HepG2 (cell line): ENCODE results near the gene PLXDC2. TPM values are rescaled to one million over a fixed set of nuclear protein-coding genes. Genes with fewer than 3 reads are reported as not detected.

Source experiments
- ATAC-seq: fragments of 200-7000 bp; cut with Tn5 transposase; 3 replicates; pipeline ENCODE4 v1.9.1; 2020; ENCODE audit warnings: mild to moderate bottlenecking, moderate library complexity
- BruUV-seq: library from RNA; stranded (reverse); fragments of 400-500 nt; replicated peaks from 2 replicates; lab custom pipeline; 2021; lab: Mats Ljungman, UMichigan
- CTCF ChIA-PET: fragments of 300-600 bp; formaldehyde crosslinking; extraction: SDS; loops from one replicate; lab custom pipeline; 2021; ENCODE audit warnings: low total read pairs, inconsistent platforms, low intra/inter-chr PET ratio; lab: Yijun Ruan, JAX
- POLR2A ChIA-PET: fragments of 350-600 bp; sonication (Branson Sonifier 250); formaldehyde crosslinking; loops from one replicate; lab custom pipeline; 2020; ENCODE audit warnings: antibody characterized with exemption, inconsistent platforms; lab: Yijun Ruan, JAX
- DNase-seq: peaks from one replicate; pipeline ENCODE4 v3.0.0-alpha.2; 2015; ENCODE audit warnings: low spot score
- FAIRE-seq: peaks from 3 replicates; lab custom pipeline; 2011; peaks lifted over from hg19 to GRCh38; lab: Jason Lieb, UNC
- H2AFZ ChIP-seq: one replicate; pipeline ENCODE4 v1.6.1; 2011; ENCODE audit warnings: low read length, inconsistent platforms
- H3K27ac ChIP-seq: fragments of 300-600 bp; 3 replicates; pipeline ENCODE4 v1.8.0; 2011; ENCODE audit warnings: mixed run types, mild to moderate bottlenecking, mixed read lengths, low read length, inconsistent platforms; ENCODE audit not compliant: insufficient read depth; ENCODE audit errors: extremely low read length
- H3K27me3 ChIP-seq, 2 experiments: fragments of 200-600 bp in 1 of 2; 2 replicates in 1 of 2; 3 replicates in 1 of 2; pipeline versions ENCODE4 v1.6.0 to v1.8.0; 2011; ENCODE audit warnings: low read length in 2 of 2, mild to moderate bottlenecking in 2 of 2, moderate library complexity in 2 of 2, inconsistent platforms in 1 of 2; ENCODE audit not compliant: insufficient read depth in 2 of 2, control insufficient read depth in 1 of 2
- H3K36me3 ChIP-seq, 2 experiments: fragments of 200-600 bp in 1 of 2; replicated peaks in 1 of 2; 2 replicates in 1 of 2; 3 replicates in 1 of 2; pipeline versions ENCODE4 v1.5.1 to v1.8.0; 2011; ENCODE audit warnings: low read length in 2 of 2, inconsistent platforms in 1 of 2; ENCODE audit not compliant: insufficient read depth in 2 of 2, control insufficient read depth in 1 of 2
- H3K4me1 ChIP-seq: 2 replicates; pipeline ENCODE4 v1.5.1; 2012; ENCODE audit warnings: low read length, inconsistent platforms; ENCODE audit not compliant: insufficient read depth
- H3K4me2 ChIP-seq: 2 replicates; pipeline ENCODE4 v1.6.0; 2011; ENCODE audit warnings: low read depth, low read length, inconsistent platforms
- H3K4me3 ChIP-seq, 3 experiments: fragments of 200-600 bp in 1 of 3; sonication (generic), shearing (Covaris generic) in 1 of 3; replicated peaks in 1 of 3; 2 replicates each; pipeline ENCODE4 v1.5.1; 2011 to 2016; ENCODE audit warnings: low read length in 3 of 3, inconsistent platforms in 2 of 3, low read depth in 2 of 3, mild to moderate bottlenecking in 2 of 3, control low read depth in 1 of 3, mixed read lengths in 1 of 3; ENCODE audit not compliant: insufficient read depth in 1 of 3
- H3K79me2 ChIP-seq: one replicate; pipeline ENCODE4 v1.6.1; 2011; ENCODE audit warnings: low read length, inconsistent platforms; ENCODE audit not compliant: insufficient read depth
- H3K9ac ChIP-seq: 2 replicates; pipeline ENCODE4 v1.6.0; 2011; ENCODE audit warnings: mild to moderate bottlenecking, low read depth, low read length, inconsistent platforms; ENCODE audit not compliant: insufficient read depth
- H3K9me3 ChIP-seq: 2 replicates; pipeline ENCODE4 v1.5.1; 2012; ENCODE audit warnings: mild to moderate bottlenecking, low read length
- H4K20me1 ChIP-seq: 2 replicates; pipeline ENCODE4 v1.6.0; 2011; ENCODE audit warnings: inconsistent platforms, mild to moderate bottlenecking, low read length, moderate library complexity; ENCODE audit not compliant: insufficient read depth
- DR1 ChIP-seq: sonication (generic); formaldehyde crosslinking; IDR thresholded peaks from 2 replicates; pipeline ENCODE4 v1.8.0; 2021; ENCODE audit warnings: mild to moderate bottlenecking, missing genetic modification reagents, inconsistent platforms
- HNRNPK ChIP-seq: fragments of 200-400 bp; formaldehyde crosslinking; IDR thresholded peaks from 2 replicates; pipeline ENCODE4 v1.6.1; 2018; ENCODE audit warnings: low read length, low read depth, moderate library complexity, mild to moderate bottlenecking; ENCODE audit not compliant: poor library complexity, severe bottlenecking
- MED8 ChIP-seq: sonication (generic); formaldehyde crosslinking; IDR thresholded peaks from 2 replicates; pipeline ENCODE4 v1.8.1; 2023; ENCODE audit warnings: mild to moderate bottlenecking, missing genetic modification reagents; ENCODE audit not compliant: insufficient replicate concordance
- NR3C1 ChIP-seq: sonication (generic); formaldehyde crosslinking; IDR thresholded peaks from 2 replicates; pipeline ENCODE4 v1.4.0; 2020; ENCODE audit warnings: missing genetic modification reagents
- PLRG1 ChIP-seq: fragments of 450-650 bp; conservative IDR thresholded peaks from 2 replicates; pipeline ENCODE4 v1.6.1; 2016
- RXRB ChIP-seq: IDR thresholded peaks from 2 replicates; pipeline ENCODE4 v1.6.1; 2016; ENCODE audit warnings: borderline replicate concordance, missing genetic modification reagents, missing compliant biosample characterization
- SCMH1 ChIP-seq: sonication (generic); formaldehyde crosslinking; IDR thresholded peaks from 2 replicates; pipeline ENCODE4 v1.9.0; 2021; ENCODE audit warnings: missing genetic modification reagents, mild to moderate bottlenecking, borderline replicate concordance
- TGIF2 ChIP-seq: IDR thresholded peaks from 2 replicates; pipeline ENCODE4 v1.6.1; 2016; ENCODE audit warnings: control low read depth, missing compliant biosample characterization
- U2AF2 ChIP-seq: fragments of 200-400 bp; formaldehyde crosslinking; IDR thresholded peaks from 2 replicates; pipeline ENCODE4 v1.6.1; 2017; ENCODE audit warnings: low read depth, mild to moderate bottlenecking, low read length
- XRCC5 ChIP-seq: fragments of 200-400 bp; formaldehyde crosslinking; optimal IDR thresholded peaks from 2 replicates; pipeline ENCODE3; 2017; ENCODE audit warnings: mild to moderate bottlenecking, low read length
- ZFP36 ChIP-seq: fragments of 150-350 bp; IDR thresholded peaks from 2 replicates; pipeline ENCODE4 v1.6.1; 2018; ENCODE audit warnings: borderline replicate concordance, low read length, low read depth; ENCODE audit not compliant: partially characterized antibody
- ZNF354B ChIP-seq: sonication (generic); formaldehyde crosslinking; IDR thresholded peaks from 2 replicates; pipeline ENCODE4 v1.8.0; 2022; ENCODE audit warnings: mild to moderate bottlenecking, missing genetic modification reagents
- ZNF446 ChIP-seq: sonication (generic); formaldehyde crosslinking; IDR thresholded peaks from 2 replicates; pipeline ENCODE4 v1.5.0; 2020; ENCODE audit warnings: mild to moderate bottlenecking, missing genetic modification reagents
- ZNF703 ChIP-seq: sonication (generic); formaldehyde crosslinking; IDR thresholded peaks from 2 replicates; pipeline ENCODE4 v1.5.1; 2020; ENCODE audit warnings: missing genetic modification reagents, mild to moderate bottlenecking, moderate library complexity, borderline replicate concordance
- WGBS: methylation state at CpG from one replicate; pipeline ENCODE4 v1.1.6; 2017; ENCODE audit warnings: low lambda C conversion rate; 5-methylcytosine and 5-hydroxymethylcytosine counted together
- in situ Hi-C: cut with HindIII; loops from 2 replicates; pipeline ENCODE4 v1.10.0; 2017; ENCODE audit warnings: low pct_unique_long_range_greater_than_20kb; ENCODE audit not compliant: extremely low pct_ligation_motif_present
- intact Hi-C: fragments of 100-400 bp; cut with micrococcal nuclease; formaldehyde crosslinking; loops from one replicate; pipeline ENCODE4 v1.10.0; 2022; ENCODE audit not compliant: unreplicated experiment
- polyA plus RNA-seq, 8 experiments: library from polyadenylated mRNA; depleted of rRNA in 3 of 8; stranded (reverse) in 7 of 8; unstranded in 1 of 8; fragments of >200 nt; fragmentation: Illumina TruSeq in 4 of 8; extraction: Trizol in 4 of 8; gene quantifications; 2 replicates each; pipeline versions ENCODE4 v1.2.1 to v1.2.3, GENCODE V29; 2011 to 2016; ENCODE audit warnings: low read depth in 4 of 8, missing spikeins in 1 of 8, mixed read lengths in 1 of 8; ENCODE audit not compliant: insufficient read depth in 1 of 8
- total RNA-seq, 5 experiments: library from RNA; depleted of rRNA; stranded (reverse); fragments of >200 nt; fragmentation: Illumina TruSeq; extraction: Trizol; gene quantifications; 2 replicates each; pipeline ENCODE4 v1.2.3, GENCODE V29; 2016; ENCODE audit warnings: low read depth in 1 of 5

Gene PLXDC2
- total and polyA plus RNA-seq, 2 of the 13 experiments (the other 11 are each of a cell fraction or from before 2014, with no cell fraction given), result 2.1 to 2.4 TPM

DNA sequence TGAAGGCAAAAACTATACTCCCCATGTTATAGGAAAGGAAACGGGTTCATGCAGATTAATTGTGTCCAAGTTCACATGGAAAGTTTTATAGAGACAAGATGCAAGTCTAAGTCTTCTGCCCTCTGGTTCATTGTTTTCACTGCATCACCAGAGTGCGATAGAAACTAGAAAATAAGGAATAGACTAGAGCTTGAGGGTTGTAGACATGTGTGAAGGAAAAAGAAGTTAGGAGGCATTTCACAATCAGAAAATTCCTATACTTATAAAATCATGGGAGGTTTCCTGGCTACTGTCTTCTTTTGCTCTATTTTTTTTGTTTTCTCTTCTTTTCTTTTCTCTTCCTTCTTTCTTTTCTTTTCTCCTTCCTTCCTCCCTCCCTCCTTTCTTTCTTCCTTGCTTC, 329.8 kb downstream of the PLXDC2 start:
- no peaks in the 10 kb centered on the region for H3K4me1 ChIP-seq
- ATAC-seq (no peak), DNase-seq (no peak), FAIRE-seq (no peak)
- H3K27ac ChIP-seq, result no peak overlapping the region
- H3K36me3 ChIP-seq, result no peaks in the 10 kb centered on the region
- ChIA-PET CTCF (no interaction called here), POLR2A (no interaction called here)
- H3K4me3 ChIP-seq, result no peak overlapping the region
- no peaks in the 10 kb centered on the region for H3K27me3 ChIP-seq
- TF ChIP-seq XRCC5 (no peak), HNRNPK (peak; percentile 45), TGIF2 (CRISPR knock-in tag) (no peak), PLRG1 (no peak), U2AF2 (0 out of 2 replicates have a peak, but pooled peaks have one; percentile 75), ZNF354B (CRISPR knock-in tag) (no peak)
- no peak overlapping the region for H2AFZ ChIP-seq
- intact Hi-C loops, result no loop called here
- no TSS peak for BruUV-seq
- H3K79me2 ChIP-seq, result no peaks in the 10 kb centered on the region
- H3K9me3 ChIP-seq, result no peaks in the 10 kb centered on the region
- H3K4me2 ChIP-seq, result no peak overlapping the region
- in situ Hi-C loops, result no loop called here
- 32% methylated on average over 2 of the region's 2 CpGs for WGBS
- H3K9ac ChIP-seq, result no peak overlapping the region
- H4K20me1 ChIP-seq, result no peaks in the 10 kb centered on the region

- WGBS, result 61% methylated on average over 2 of the region's 2 CpGs
- DNase-seq, result no peak
- no peaks in the 10 kb centered on the region for H3K9me3 ChIP-seq
- H3K4me2 ChIP-seq, result no peak overlapping the region
- H2AFZ ChIP-seq, result no peak overlapping the region
- FAIRE-seq, result no peak
- no peak overlapping the region for H3K9ac ChIP-seq
- H3K27ac ChIP-seq, result no peak overlapping the region
- ATAC-seq, result no peak
- ChIA-PET POLR2A (no interaction called here), CTCF (no interaction called here)
- no TSS peak for BruUV-seq
- no peaks in the 10 kb centered on the region for H3K36me3 ChIP-seq
- no peaks in the 10 kb centered on the region for H3K27me3 ChIP-seq
- H3K4me1 ChIP-seq, result no peaks in the 10 kb centered on the region
- no peaks in the 10 kb centered on the region for H4K20me1 ChIP-seq
- no peaks in the 10 kb centered on the region for H3K79me2 ChIP-seq
- TF ChIP-seq ZNF703 (CRISPR knock-in tag) (no peak), MED8 (CRISPR knock-in tag) (no peak), ZFP36 (no peak), NR3C1 (no peak), RXRB (CRISPR knock-in tag) (no peak), DR1 (CRISPR knock-in tag) (no peak), SCMH1 (CRISPR knock-in tag) (no peak), ZNF446 (CRISPR knock-in tag) (no peak)
- no peak overlapping the region for H3K4me3 ChIP-seq
- intact Hi-C loops, result no loop called here
- in situ Hi-C loops, result no loop called here
Observed at GRCh38 chr10:20147684-20148083, 331.5 kb downstream of the PLXDC2 start.
